Activated naive CD4-positive, alpha-beta T cell treated with Interleukin-2 at 50 U/mL for 16 hours (primary cell): ENCODE results near the gene CYP2A13.
"Not testable (repeated sequence)": the region's sequence is repeated elsewhere in the genome, so short reads cannot be mapped to it uniquely, and the experiment has no call there.

Experiments used
- DNase-seq: peaks from one replicate; pipeline ENCODE4 v3.0.0-alpha.2; 2020

Gene CYP2A13

DNA sequence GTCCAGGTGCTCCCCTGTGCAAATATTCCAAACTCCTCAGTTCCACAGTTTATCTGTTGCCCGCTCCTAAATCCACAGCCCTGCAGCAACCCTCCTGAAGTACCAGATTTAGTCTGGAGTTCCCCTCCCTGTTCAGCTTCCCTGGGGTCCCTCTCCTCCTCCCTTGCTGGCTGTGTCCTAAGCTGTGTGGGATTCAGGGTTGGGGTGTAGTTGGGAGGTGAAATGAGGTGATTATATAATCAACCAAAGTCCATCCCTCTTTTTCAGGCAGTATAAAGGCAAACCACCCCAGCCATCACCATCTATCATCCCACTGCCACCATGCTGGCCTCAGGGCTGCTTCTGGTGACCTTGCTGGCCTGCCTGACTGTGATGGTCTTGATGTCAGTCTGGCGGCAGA, at the start of gene CYP2A13:
Gene CYP2A13, plus strand, starts transcription at position 301 of the 400 bp plus-strand sequence. Its CDS starts 21 bp downstream, at position 322.
- no peak for DNase-seq

DNA sequence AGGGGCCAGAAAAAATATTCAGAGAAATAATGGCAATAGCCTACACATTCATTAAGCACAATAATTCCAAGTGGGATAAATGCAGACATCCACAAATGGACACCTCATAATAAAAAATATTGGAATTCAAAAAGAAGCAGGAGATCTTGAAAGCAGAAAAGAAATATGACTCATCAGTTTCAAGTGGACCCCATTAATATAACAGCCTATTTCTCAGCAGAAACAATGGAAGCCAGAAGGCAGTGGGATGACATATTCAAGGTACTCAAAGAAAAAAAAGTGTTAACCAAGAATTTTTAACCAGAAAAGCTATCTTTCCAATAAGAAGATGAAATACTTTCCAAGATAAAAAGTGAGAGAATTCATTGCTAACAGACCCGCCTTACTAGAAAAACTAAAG, 48.4 kb upstream of the CYP2A13 start:
- DNase-seq: no peak

DNA sequence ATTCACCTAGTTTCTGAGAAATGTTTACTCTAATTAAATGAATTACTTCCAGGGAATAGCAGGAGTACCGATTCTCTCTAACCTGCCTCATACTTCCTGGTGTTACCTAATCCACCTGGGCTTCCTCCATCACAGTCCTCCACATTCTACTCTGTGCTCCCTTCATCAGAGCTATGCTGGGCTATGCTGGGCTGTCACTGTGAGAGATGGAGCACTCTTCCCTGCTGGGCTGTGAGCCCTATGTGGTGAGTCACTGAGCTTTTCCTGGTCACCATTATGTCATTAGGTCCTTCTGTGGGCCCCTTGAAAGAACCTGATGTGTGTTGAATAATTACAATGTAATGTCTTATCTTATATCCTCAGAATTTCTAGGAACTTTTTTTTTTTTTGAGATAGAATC, 43.2 kb upstream of the CYP2A13 start:
- not testable (repeated sequence) for DNase-seq

DNA sequence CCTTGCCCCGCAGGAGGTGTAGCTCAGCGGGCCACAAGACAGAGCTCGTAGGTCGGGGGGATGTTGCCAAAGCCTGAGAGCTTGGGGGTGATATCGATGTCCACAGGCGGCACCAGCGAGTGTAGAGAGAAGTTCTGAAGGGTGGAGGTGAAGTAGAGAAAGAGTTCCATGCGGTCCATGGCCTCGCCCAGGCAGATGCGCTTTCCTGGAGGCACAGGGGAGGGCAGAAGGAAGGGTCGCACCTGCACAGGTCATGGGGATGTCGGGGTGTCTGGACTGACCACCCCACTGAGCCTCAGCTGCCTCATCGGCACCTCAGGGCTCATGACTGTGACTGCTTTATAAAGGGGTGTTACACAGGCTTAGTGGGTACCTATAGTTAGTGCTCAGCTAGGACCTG, 37.8 kb upstream of the CYP2A13 start:
- no peak for DNase-seq

- not testable (repeated sequence) for DNase-seq
Observed at GRCh38 chr19:41052162-41052561, 36.1 kb upstream of the CYP2A13 start.

DNA sequence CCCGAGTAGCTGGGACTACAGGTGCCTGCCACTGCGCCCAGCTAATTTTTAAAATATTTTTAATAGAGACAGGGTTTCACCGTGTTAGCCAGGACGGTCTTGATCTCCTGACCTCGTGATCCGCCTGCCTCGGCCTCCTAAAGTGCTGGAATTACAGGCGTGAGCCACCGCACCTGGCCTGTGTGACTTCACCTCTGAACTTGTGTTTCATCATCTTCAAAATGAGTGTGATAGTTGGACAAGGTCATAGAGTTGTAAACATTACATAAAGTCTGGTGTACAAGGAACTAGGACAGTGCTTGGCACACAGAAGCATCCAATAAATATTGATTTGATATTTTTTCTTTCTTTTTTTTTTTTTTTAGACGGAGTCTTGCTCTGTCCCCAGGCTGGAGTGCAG, 34.9 kb upstream of the CYP2A13 start:
- DNase-seq: not testable (repeated sequence)

DNA sequence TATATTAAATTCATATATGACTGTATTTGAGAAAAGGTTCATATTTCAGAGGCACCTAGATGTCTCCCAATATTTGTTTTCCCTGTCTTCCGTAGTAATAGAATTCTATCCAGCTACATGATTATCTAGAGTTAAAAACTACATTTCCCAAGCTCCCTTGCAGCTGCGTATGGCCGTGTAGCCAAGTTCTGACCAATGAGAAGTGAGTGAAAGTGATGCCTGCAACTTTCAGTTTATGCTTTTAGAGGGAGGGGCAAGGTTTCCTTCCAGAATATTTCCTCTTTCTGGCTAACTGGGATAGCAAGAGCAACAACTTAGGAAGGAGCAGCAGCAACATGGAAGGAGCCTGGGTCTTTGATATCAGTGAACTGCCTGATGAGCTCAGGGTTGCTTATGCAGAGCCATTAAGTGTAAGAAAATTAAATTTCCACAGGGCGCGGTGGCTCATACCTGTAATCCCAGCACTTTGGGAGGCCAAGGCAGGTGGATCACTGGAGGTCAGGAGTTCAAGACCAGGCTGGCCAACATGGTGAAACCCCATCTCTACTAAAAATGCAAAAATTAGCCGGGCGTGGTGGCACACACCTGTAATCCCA, 23.2 kb upstream of the CYP2A13 start:
- no peak for DNase-seq

GRCh38 chr19:41076286-41076685, 12.0 kb upstream of the CYP2A13 start:
- no peak for DNase-seq

DNA sequence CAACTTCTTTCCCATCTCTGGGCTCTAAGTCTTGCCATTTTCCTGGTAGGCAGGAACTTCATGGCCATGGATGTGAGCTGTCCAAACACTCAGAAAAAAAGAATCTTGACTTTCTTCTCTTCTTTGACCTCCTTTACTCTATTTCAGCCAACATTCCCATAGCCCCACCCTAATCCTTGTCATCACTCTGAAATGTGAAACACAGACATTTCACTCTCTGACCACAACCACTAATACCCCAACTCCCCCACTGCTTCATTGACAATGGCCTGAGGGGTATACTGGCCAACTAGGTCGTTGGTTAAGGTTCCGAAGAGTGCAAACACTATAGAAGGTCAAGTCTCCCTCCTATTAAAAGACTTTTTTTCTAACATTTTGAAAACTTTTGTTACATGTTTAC, 4.7 kb upstream of the CYP2A13 start:
- DNase-seq: no peak

- DNase-seq: no peak
Observed at GRCh38 chr19:41085748-41086415, 2.4 kb upstream of the CYP2A13 start.

GRCh38 chr19:41089959-41090358, 1.7 kb downstream of the CYP2A13 start:
- no peak for DNase-seq

DNA sequence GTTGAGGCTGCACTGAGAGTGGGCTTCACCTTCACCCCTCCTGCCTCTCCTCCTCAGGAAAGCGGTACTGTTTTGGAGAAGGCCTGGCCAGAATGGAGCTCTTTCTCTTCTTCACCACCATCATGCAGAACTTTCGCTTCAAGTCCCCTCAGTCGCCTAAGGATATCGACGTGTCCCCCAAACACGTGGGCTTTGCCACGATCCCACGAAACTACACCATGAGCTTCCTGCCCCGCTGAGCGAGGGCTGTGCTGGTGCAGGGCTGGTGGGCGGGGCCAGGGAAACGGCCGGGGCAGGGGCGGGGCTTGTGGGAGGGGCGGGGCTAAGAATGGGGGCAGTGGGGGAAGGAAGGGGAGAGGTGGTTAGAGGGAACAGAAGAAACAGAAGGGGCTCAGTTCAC, 7.5 kb downstream of the CYP2A13 start:
- no peak for DNase-seq

GRCh38 chr19:41096353-41096752, 8.1 kb downstream of the CYP2A13 start:
- no peak for DNase-seq

DNA sequence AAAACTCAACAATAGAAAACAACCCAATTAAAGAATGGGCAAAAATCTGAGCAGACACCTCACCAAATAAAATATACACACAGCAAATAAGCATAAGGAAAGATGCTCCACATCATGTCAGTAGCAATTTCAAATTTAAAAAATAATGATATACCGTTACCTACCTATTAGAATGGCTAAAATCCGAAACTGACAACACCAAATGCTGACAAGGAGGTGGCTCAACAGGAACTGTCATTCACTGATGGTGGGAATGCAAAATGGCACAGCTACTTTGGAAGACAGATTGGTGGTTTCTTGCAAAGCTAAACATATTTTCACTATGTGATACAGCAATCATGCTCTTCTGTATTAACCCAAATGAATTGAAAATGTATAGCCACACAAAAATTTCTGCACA, 9.1 kb downstream of the CYP2A13 start:
- DNase-seq: no peak

DNA sequence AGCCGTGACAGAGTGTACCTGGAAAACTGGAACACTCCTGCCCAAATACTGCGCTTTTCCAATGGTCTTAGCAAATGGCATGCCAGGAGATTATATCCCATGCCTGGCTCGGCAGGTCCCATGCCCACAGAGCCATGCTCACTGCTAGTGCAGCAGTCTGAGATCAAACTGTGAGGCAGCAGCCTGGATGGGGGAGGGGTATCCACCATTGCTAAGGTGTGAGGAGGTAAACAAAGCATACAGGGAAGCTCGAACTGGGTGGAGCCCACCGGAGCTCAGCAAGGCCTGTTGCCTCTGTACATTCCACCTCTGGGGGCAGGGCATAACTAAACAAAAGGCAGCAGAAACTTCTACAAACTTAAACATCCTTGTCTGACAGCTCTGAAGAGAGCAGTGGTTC, 10.5 kb downstream of the CYP2A13 start:
- DNase-seq: no peak

DNA sequence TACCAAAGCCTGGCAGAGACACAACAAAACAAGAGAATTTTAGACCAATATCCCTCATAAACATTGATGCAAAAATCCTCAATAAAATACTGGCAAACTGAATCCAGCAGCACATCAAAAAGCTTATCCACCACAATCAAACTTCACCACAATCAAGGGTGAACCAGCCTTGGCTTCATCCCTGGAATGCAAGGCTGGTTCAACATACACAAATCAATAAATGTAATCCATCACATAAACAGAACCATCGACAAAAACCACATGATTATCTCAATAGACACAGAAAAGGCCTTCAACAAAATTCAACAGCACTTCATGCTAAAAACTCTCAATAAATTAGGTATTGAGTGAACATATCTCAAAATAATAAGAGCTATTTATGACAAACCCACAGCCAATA, 14.0 kb downstream of the CYP2A13 start:
- DNase-seq: not testable (repeated sequence)

GRCh38 chr19:41106177-41106576, 17.9 kb downstream of the CYP2A13 start:
- DNase-seq: no peak

DNA sequence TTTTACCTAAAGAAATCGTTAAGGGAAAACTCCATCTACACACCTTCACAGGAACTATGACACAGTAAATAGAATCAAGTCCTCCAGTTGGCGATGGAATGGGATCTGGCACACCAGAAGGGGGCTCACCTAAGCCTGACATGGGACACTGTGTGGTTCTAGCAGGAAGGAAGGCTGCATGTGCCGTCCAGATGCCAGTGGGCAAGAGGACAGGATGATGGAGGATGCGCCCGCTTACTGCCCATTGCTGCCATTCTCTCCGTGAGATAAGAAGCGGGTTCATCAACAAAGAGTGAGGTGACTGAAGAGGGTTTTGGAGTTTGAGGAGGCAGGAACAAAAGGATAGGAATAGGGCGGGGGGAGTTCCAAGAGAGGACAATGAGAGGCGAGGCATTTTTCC, 23.0 kb downstream of the CYP2A13 start:
- DNase-seq: no peak

DNA sequence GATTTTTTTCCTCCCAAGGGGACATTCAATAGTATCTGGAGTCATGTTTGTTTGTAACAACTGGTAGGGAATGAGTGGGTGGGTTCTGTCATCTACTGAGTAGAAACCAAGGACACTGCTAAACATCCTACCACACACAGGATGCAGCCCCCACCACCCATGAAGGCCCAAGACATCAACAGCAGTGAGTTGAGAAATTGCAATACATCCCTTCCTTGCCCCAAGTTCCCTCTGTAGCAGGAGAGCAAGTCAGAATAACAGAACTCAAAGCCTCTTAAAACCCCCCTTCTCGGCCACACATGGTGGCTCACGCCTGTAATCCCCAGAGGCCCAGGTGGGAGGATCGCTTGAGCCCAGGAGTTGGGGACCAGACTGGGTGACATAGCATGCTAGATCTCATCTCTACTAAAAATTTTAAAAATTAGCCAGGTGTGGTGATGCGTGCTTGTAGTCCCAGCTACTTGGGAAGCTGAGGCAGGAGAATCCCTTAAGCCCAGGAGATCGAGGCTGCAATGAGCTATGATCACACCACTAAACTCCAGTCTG, 23.6 kb downstream of the CYP2A13 start:
- DNase-seq: no peak

DNA sequence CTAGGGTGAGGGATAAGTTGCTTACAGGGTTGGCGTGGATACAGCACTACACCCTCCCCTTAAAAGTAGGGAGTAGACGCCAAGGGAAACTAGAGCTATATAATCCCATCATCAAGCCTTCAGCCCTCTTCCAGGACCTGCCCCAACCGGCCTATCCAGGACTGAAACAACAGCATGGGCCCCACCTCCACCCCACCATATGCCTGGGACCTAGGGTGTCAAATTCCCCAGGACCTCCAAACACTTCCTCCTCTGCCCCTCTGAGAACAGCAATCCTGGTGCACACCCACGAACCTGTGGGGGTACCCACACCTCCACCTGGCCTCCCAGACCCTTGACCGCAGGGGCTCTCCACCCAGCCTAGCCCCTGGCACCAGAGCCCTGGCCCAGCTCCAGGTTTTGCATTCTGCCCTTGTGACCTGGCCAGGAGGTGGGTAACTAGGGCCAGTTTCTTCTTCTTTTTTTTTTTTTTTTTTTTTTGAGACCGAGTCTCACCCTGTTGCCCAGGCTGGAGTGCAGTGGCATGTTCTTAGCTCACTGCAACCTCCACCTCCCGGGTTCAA, 24.6 kb downstream of the CYP2A13 start:
- DNase-seq: no peak

DNA sequence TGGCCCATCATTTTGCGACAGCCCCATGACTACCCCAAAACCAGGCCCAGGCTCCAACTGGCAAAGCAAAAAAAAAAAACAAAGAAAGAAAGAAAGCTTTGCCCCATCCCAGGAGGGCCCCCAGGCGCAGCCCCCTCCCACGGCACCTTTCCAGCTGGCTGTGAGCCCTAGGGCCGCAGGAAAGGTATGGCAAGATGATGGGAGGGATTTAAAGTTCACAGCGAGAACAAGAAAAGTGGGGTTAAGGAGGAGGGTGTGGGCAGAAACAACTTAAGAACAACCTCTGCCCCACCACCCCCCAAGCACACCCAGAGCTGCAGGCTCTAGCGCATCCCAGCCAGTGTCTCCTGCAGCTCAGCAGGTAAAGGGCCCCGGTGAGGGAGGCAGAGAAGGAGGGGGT, 25.9 kb downstream of the CYP2A13 start, which contains the start of gene CYP2F1:
Gene CYP2F1, plus strand, starts transcription at position 301 of the 400 bp plus-strand sequence. CDS start 1,757 bp downstream, outside the sequence.
- no peak for DNase-seq

- no peak for DNase-seq
Observed at GRCh38 chr19:41116261-41116660, 28.0 kb downstream of the CYP2A13 start.

DNA sequence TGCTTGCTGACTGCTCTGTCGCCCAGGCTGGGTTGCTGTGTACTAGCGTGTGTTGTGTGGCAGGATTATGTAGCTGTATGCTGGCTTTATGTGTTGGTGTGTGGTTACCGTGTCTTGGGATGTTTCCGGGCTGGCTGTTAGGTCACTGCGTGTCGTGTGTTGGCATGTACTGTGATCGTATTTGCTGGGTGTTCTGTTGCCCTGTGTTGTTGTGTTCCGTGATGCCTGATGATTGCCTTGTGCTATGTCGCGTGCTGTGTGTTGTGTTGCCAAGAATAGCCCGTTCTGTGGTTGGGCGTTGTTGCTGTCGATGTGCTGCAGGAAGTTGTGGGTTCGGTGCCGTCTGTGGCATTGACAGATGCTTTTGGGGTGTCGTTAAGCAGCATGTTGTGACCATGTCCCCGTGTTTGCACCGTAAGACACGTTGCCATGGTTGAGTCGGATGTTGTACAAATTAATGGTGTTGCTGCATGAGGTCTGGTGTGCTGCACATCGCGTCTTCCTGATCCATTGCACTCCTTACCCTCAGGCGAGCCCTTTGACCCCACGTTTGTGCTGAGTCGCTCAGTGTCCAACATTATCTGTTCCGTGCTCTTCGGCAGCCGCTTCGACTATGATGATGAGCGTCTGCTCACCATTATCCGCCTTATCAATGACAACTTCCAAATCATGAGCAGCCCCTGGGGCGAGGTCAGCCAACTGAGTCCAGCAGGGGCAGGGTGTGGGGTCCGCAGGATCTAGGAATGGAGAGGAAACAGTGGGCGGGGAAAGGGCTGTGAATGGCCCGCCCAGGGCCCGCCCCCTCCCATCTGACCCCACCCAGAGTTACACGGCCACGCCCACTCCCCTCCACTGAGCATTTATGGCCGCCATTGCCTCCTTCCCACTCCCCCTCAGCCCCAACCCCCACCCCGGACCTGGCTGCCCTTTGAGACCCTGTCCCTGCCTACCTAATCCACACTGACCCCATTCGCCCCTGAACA, 33.0 kb downstream of the CYP2A13 start:
- DNase-seq: peak; percentile 56
